GM21528 (cell line): ENCODE results near the gene KIF5C.
"Not testable (repeated sequence)": the region's sequence is repeated elsewhere in the genome, so short reads cannot be mapped to it uniquely, and the experiment has no call there.

Experiments
- ATAC-seq: cut with Tn5 transposase; IDR thresholded peaks from one replicate; pipeline ENCODE4 v1.9.1; 2021; ENCODE audit warnings: mild to moderate bottlenecking, moderate library complexity; ENCODE audit not compliant: unreplicated experiment, low FRiP score

Gene KIF5C

GRCh38 chr2:148959745-148960144, 84.7 kb downstream of the KIF5C start:
- no peak for ATAC-seq

- ATAC-seq: no peak
These were observed 85.5 kb downstream of the KIF5C start for GRCh38 chr2:148960483-148960882.

- ATAC-seq: no peak
These were observed 88.4 kb downstream of the KIF5C start for GRCh38 chr2:148963461-148963860.

DNA sequence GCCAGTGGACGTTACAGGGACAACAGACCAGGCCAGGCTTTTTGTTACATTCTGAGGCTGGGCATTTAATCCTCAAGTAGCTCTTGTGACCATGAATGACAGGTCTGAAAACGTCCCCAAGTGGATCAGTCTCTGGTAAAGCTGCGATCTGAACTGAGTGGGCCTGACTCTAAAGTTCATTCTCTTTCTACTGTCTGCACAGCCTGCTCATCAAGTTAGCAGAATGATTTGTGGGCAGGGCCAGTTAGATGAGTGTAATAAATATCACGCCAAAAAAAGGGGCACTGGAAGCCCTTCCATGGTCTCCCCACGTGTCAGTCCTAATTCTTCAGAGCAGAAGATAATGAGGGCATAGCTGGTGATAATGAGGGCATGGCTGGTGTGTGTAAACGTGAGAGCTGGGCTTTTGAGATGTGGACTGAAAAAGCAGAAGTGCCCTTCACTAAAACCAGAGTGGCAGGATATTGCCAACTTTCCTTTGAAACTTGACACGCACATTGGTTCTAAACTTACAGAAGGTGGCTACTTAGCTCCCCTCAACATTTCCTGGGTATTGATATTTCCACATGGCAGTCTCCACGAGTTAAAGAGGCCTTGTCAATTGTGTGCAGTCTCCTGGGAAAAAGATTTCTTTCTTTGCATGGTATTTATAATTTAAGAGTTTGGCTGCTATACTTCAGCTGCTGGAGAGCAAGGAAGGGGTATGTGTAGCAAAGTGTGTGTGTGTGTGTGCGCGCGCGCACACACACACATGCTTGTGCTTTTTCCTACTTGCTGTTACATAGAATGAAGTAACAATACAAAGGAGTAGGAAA, 90.8 kb downstream of the KIF5C start:
- ATAC-seq: peak; percentile 47

GRCh38 chr2:148966438-148966758, 91.4 kb downstream of the KIF5C start:
- ATAC-seq: no peak

- ATAC-seq: no peak
These were observed 92.0 kb downstream of the KIF5C start for GRCh38 chr2:148967056-148967455.

DNA sequence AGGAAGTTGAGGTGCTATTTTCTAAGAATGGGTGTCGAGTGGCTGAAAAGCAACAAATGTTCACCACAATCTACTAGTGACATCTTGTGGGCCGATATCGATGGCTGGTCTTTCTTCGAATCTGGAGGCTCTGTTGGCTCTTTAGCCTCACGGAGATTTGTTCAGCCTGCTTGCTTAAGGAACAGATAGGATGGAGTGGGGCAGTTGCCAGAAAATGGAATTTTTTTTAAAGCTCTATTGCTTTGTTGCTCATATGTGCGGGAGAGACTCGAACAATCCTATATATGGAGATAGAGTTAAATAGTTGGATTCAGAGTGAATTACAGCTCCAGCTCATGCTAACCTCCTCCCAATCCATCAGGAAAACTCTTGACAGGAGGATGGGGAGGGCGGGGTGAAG, 92.6 kb downstream of the KIF5C start:
- no peak for ATAC-seq

- ATAC-seq: no peak
These were observed 93.3 kb downstream of the KIF5C start for GRCh38 chr2:148968301-148968700.

DNA sequence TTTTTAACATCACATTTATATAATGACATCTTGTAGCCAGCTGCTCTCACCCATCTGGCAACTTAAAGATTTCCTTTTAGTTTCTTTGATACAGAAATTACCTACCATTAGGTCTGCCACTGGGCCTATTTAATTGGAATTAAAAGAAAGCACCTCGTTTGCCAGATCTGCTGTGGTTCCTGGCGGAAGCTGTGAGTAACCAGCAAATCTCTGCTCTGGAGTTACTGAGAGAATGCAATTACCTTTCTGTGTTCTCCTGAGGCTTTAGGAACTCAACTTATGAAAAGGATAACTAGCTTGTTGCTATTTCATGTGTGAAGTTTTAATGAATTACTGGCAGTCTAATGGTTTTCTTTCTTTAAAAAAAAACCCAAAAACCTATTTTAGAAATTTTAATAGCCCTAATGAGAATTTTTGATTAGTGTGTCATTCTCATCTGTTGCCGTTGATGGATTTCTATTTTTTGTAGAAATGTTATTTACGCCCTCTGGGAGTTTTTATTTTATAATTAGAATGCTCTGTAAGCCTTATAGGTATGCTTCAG, 93.8 kb downstream of the KIF5C start:
- ATAC-seq: no peak

- ATAC-seq: no peak
These were observed 94.6 kb downstream of the KIF5C start for GRCh38 chr2:148969659-148970061.

DNA sequence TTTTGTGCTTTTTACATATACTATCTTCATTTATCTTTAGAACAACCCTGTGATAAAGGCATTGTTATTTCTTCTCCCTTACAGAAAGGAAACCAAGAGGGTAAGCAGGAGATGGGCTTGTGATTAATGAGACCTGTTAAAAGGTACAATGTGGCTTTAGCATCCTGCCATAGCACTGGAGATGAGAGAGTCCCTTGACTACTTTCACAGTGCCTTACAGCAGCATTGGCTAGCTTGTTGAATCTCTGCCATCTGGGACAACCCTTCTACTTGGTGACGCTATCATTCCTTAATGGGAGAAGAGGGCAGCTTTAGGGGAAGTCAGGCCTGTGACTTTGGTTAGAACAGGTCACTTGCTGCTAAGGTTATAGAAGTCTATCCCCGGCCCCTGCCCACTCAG, 95.4 kb downstream of the KIF5C start:
- no peak for ATAC-seq

DNA sequence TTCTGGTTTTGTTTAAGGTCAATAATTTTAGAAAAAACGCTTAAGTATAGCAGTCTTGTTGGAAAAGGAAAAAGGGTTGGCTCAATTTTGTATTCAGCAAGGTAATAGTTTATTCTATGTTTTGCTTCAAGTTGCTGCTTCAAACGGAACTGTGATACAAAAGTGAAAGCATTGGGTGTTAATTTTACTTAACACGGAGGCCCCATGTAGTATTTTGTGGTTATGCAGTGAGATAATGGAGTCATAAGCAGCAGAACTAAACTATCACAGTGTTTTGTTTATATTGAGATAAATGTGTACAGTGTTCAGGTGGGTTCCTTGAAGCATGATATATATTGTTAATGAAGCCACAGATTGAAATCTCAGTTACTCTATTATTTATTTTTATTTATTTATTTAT, 96.5 kb downstream of the KIF5C start:
- peak; percentile 87 for ATAC-seq

DNA sequence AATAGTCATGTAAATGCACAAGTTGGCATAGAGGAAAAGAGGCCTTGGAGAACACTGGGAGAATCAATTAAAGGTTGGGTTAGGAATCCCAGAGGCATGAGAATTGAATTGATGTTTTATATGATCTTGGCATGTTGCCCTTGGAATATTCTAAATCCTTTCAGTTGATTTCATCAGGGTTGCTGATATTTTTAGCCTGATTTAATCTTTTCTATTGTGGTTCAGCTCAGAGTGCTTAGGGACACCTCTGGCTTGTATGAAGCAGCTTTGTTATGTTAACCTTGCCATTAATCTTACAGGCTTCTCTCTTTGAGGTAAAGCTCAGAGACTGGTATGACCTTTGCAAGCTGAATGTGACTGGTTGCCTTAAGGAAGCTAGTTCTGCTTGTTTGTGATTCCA, 99.1 kb downstream of the KIF5C start:
- ATAC-seq: no peak

DNA sequence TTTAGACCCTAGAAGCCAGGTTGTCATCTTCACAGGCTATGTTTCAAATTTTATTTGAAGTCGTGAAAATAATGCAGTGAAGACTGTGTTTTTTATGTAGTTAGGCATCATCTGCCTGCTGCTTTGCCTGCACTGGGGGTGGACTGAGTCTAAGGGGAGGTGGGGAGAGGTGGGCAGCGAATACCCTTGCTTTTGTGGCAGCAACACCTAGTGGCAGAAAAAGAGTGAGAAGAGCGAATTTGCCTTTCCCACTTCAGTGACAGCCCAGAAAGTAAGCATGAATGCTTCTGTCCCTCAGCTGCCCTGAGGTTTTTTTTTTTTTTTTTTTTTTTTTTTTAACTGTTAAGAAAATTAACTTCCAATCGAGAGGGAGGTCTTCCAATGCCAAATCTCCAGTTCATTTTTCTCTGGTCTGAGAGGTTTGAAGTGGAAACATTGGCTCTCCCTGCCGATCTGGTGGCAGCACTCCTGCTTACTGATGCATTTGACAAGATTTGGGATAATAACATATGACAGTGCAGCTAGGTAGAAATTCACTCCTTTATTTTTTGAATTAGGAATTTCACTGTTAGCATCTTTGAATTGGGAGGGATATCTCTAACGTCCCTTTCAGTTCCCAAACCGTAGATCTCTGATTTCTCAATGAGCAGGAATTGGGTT, 103.1 kb downstream of the KIF5C start:
- ATAC-seq: no peak

- ATAC-seq: no peak
These were observed 103.7 kb downstream of the KIF5C start for GRCh38 chr2:148978706-148979105.

- ATAC-seq: no peak
These were observed 104.3 kb downstream of the KIF5C start for GRCh38 chr2:148979164-148979918.

GRCh38 chr2:148979919-148980277, 104.9 kb downstream of the KIF5C start:
- ATAC-seq: no peak

DNA sequence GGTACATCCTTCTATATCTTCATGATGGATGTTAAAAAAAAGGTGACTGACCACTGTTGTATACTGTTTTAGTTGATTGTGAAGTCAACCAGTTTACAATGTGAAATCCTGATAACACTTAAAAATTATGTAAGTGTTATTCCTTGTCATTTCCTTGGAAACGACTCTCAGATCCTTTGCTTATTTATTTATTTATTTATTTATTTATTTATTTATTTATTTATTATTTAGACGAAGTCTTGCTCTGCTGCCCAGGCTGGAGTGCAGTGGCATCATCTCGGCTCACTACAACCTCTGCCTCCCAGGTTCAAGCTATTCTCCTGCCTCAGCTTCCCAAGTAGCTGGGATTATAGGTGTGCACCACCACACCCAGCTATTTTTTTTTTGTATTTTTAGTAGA, 105.5 kb downstream of the KIF5C start:
- not testable (repeated sequence) for ATAC-seq

DNA sequence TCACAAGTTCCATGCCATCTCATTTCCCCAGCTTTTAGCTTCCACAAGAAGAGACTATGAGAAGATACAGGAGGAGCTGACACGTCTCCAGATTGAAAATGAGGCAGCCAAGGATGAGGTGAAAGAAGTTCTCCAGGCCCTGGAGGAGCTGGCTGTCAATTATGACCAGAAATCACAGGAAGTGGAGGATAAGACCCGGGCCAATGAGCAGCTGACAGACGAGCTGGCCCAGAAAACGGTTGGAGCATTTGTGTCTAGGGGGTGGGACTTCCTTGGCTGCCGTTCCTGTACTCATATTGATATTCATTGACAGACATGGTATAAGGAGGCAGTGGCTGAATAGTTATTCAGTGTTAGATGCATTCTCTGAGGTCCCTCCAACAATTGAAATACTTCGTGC, 106.3 kb downstream of the KIF5C start:
- no peak for ATAC-seq

- ATAC-seq: no peak
These were observed 106.8 kb downstream of the KIF5C start for GRCh38 chr2:148981781-148982180.

- ATAC-seq: no peak
These were observed 107.3 kb downstream of the KIF5C start for GRCh38 chr2:148982282-148982681.
